Activated CD4-positive, alpha-beta T cell treated with anti-CD3 and anti-CD28 coated beads for 48 hours (primary cell): ENCODE data around the gene HAGHL.

Experiments used
- DNase-seq: peaks from one replicate; pipeline ENCODE4 v3.0.0-alpha.2; 2020

HAGHL gene, protein sequence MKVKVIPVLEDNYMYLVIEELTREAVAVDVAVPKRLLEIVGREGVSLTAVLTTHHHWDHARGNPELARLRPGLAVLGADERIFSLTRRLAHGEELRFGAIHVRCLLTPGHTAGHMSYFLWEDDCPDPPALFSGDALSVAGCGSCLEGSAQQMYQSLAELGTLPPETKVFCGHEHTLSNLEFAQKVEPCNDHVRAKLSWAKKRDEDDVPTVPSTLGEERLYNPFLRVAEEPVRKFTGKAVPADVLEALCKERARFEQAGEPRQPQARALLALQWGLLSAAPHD

GRCh38 chr16:726438-727290, at the start of gene HAGHL, which contains the start of gene CCDC78:
Gene HAGHL, plus strand, starts transcription at chr16:727106. Its CDS starts 404 bp downstream, at chr16:727510.
Gene CCDC78, minus strand, starts transcription at chr16:726443. Its CDS starts 76 bp downstream, at chr16:726367.
- DNase-seq, result peak; percentile 66

DNA sequence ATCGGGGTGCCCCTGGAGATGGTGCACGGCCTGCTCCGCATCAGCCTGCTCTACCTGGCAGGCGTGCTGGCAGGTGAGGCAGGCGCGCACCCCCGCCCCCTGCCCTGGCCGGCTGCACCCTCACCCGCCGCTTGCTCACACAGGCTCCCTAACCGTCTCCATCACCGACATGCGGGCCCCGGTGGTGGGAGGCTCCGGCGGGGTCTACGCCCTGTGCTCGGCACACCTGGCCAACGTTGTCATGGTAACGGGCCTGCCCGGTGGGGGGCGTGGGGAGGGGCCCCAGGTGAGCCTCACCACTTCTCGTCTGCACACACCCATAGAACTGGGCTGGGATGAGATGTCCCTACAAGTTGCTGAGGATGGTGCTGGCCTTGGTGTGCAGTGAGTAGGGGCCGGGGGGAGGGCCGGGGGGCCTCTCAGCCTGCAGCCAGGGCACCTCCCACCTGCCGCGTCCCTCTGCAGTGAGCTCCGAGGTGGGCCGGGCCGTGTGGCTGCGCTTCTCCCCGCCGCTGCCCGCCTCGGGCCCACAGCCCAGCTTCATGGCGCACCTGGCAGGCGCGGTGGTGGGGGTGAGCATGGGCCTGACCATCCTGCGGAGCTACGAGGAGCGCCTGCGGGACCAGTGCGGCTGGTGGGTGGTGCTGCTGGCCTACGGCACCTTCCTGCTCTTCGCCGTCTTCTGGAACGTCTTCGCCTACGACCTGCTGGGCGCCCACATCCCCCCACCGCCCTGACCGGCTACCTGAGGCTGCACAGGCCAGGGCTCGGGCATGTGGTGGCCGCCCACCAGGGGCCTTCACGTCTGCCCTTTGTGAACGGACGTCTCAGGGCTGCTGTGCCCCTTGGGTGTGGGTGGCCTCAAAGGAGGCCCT, 49.4 kb upstream of the HAGHL start:
- DNase-seq, result no peak

DNA sequence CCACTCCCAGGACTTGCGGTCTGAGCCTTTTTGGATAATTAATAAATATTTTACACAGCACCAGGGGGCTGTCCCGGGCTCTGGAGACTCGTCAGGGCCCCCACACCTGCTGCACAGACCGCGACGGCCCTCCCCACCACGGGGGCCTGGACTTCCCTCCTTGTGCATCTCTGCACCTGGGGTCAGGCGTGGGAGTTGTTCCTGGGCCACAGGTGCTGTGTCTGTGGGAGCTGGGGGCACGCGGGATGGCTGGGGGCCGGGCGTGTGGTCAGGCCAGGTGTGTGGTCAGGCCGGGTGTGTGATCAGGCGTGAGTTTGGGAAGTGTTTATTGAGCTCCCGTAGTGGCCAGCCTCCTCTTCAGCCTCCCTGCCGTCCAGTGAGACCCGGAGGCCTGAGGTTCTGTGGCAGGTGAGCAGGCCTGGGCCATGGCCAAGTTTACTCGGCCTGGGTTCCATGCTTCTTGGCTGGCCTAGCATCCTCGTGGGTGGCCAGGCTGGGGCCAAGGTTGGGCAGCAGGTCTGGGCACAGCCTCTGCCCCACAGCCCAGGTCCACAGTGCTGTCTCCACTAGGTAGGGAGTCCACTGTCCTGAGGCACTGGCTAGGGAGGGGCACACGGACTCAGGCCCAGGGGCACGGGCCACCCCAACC, 48.6 kb upstream of the HAGHL start:
- DNase-seq, result no peak

- peak; percentile 67 for DNase-seq
These were observed 47.8 kb upstream of the HAGHL start for GRCh38 chr16:678858-679813.

- peak; percentile 94 for DNase-seq
These were observed 46.9 kb upstream of the HAGHL start, which contains the start of gene STUB1 for GRCh38 chr16:679814-680624. Gene STUB1, plus strand, starts transcription at chr16:680410. Its CDS starts 116 bp downstream, at chr16:680526.

DNA sequence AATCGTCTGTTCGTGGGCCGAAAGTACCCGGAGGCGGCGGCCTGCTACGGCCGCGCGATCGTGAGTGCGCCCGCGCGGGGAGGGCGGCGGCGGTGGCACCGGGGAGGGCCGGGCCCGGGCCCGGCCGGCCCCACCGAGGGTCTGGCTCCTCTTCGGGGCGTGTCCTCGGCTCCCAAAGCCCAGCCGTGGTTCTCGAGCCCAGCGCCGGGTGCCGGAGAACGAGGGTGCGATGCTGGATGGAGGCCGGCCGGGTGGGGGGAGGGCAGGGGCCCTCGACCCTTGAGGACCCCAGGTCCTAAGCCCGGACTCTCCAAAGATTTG, 46.3 kb upstream of the HAGHL start:
- DNase-seq, result no peak

DNA sequence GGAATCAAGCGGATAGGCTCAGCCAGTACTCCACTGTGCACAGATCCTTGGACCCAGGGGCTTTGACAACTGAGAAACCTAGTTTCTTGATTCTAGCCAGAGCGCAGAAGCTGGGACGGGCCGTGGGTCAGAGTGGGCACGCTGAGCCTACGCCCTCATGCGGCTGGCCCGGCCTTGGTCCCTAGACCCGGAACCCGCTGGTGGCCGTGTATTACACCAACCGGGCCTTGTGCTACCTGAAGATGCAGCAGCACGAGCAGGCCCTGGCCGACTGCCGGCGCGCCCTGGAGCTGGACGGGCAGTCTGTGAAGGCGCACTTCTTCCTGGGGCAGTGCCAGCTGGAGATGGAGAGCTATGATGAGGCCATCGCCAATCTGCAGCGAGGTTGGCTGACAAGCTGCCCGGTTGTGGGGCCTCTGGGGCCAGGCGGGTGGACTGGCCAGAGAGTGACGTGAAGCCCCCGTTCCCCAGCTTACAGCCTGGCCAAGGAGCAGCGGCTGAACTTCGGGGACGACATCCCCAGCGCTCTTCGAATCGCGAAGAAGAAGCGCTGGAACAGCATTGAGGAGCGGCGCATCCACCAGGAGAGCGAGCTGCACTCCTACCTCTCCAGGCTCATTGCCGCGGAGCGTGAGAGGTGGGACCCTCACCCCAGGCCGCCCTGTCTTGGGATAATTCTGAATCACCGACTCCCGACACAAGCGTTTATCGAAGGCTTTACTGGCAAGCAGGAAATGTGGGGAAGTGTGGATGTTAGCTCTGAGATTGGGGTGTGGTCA, 45.8 kb upstream of the HAGHL start:
- peak; percentile 39 for DNase-seq

DNA sequence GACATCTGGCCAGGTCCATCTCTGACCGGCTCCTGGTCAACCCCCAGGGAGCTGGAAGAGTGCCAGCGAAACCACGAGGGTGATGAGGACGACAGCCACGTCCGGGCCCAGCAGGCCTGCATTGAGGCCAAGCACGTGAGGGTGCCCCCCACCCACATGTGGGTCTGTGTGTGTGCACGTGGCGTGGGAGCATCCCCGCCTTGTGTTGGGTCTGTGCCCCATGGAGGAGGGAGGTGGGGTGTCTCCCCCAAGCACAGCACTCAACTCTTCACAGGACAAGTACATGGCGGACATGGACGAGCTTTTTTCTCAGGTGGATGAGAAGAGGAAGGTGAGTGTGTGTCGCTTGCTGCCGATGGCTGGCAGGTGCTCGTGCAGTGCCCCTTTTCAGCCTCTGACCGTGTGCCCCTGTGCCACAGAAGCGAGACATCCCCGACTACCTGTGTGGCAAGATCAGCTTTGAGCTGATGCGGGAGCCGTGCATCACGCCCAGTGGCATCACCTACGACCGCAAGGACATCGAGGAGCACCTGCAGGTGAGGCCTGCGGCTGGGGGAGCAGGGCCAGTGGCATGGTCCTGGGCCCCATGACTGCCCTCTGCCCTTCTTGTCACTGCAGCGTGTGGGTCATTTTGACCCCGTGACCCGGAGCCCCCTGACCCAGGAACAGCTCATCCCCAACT, 45.0 kb upstream of the HAGHL start:
- no peak for DNase-seq

DNA sequence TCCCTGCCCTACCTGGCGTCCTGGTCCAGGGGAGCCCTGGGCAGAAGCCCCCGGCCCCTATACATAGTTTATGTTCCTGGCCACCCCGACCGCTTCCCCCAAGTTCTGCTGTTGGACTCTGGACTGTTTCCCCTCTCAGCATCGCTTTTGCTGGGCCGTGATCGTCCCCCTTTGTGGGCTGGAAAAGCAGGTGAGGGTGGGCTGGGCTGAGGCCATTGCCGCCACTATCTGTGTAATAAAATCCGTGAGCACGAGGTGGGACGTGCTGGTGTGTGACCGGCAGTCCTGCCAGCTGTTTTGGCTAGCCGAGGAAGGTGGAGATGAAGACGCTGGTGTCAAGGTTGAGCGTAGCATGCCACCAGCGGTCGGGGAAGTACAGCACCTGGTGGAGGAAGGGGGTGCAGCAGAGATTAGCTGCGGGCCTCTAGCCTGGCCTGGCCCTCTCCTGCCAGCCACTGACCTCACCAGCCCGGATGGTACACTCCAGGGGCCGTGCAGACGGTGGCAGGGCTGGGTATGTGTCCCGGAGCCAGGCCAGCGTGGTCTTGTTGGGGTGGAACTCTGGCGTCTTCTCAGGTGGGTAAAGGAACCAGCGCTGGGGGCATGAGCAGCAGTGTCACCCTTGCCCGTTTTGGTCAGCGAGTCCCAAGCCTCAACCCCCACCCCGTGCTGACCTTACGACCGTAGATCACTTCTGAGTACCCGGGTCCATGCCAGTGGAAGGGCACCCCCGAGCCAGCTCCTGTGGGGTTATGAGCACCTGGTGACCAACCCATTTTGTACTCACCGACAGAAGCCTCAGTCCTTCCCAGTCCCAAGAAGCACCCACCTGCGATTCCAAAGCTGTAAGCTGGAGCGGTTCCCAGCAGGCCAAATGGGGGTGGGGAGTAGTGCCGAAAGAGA, 44.2 kb upstream of the HAGHL start:
- no peak for DNase-seq

GRCh38 chr16:683396-684070, 43.4 kb upstream of the HAGHL start:
- DNase-seq, result no peak

DNA sequence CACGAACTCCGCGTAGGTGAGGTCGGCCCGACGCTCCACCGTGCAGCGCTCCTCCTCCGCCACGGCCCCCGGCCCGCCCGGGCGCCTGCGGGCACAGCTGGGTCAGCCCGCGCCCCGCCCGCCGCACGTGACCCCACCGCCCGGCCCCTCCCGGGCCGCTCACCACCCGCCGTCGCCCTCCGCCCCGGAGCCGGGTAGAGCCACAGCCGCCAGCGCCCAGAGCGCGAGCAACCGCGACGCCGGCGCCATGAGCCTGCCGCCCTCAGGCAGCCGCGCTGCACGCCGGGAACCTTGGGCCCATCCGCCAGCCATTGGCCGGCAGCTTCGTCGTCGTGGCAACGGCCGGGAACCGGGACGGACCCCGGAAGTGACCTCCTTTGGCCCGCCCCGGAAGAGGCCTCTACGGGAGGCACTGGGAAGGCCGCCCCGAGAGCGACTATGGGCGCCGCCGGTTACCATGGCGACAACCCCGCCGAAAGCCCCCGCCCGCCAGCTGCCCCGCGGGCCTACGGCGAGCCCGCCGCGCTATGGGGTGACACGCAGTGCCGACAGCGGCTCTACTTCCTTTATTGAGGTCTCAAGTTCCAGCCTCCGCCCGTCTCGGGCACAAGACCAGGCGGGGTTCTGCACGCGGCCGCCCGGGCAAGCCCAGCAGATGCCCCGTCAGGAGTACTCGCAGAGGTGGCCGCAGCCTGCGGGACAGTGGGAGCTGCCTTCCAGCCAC, 42.7 kb upstream of the HAGHL start, which contains the start of gene JMJD8:
Gene JMJD8 (minus strand): TSS at position 264 of the 724 bp plus-strand sequence. CDS start 15 bp downstream, at position 249.
- DNase-seq, result peak; percentile 98

- no peak for DNase-seq
These were observed 41.8 kb upstream of the HAGHL start for GRCh38 chr16:684961-685696.

DNA sequence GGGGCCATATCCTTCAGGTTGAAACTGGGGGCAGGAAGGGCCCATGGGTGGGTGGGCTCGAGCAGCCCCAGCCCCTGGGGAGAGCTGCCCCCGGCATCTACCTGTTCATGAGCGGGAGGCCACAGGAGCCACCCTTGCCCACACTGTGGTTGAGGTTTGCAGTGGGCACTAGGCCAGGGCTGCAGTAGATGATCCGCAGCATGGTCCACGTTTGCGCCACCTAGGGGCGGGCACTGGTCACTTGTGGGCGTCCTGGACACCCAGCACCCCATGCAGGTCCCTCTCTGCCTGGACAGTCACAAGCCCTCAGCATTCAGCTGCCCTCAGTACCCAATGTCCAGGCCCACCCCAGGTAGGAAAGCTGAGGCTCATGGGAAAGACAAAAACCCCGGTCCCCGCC, 40.9 kb upstream of the HAGHL start:
- DNase-seq, result no peak

DNA sequence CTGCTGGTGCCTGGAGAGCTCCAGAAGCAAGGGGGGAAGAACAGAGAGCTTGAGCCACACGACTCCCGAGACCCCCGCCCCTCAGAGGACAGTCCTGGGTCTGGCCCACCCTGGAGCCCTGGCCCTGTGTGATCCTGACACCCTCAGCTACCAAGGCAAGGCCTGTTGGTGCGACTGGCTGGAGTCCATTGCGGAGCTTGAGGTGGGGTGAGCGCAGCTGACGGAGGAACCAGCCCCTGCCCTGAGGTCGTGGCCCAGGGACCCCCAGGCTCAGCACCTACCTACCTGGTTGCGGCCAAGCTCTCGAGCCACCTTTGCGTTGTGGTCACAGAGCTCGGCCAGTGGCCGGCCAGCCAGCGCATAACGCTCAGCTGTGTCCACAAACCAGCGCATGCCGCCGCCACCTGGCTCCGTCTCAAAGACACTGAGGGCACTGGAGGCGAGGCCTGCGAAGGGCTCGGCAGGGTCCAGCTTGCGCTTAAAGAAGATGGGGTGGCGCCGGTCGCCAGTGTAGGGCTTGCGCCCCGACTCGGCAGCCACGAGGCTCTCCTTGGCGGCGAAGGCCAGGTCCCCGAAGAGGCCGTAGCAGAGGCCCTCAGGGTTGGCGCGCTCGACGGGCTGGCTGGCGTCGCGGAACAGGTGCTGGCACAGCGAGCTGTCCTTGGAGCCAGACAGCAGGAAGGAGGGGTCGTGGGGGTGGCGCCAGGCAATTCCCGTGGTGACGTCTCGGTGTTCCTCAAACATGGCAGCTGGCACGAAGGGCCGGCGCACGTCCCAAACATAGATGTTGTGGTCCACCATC, 40.2 kb upstream of the HAGHL start:
- DNase-seq, result no peak

DNA sequence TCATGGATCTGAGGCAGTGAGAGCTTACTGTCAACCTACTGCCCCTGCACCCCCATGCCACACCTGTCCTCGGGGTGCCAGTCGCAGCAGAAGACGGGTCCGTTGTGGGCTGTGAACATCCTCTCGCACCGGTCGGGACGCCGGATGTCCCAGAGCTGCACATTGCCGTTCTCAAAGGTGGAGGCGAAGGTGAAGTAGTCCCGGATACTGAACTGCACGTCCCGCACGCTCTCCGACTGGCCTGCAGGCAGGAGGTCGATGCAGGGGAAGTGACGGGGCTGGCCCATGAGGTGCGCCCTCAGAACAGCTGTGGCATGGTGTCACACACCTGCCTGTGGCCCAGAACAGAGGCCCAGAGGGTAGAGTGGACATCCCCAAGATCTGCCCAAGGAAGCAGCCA, 39.4 kb upstream of the HAGHL start:
- DNase-seq, result no peak
